Measurements from ENCODE around the gene PARD3. TPM values are rescaled to one million over a fixed set of nuclear protein-coding genes. Genes with fewer than 3 reads are reported as not detected.

Gene PARD3
- total RNA-seq, 1 donor from 2014 or later = 58.7 TPM

- peaks cover 72% of the 10 kb centered on the region for H3K4me1 Mint-ChIP-seq
- no peak overlapping the region for H3K9ac ChIP-seq
- peaks cover 72% of the 10 kb centered on the region for H3K79me2 ChIP-seq (ENCODE audit: low read depth)
These were observed 166.2 kb downstream of the PARD3 start for GRCh38 chr10:34648919-34649318.

DNA sequence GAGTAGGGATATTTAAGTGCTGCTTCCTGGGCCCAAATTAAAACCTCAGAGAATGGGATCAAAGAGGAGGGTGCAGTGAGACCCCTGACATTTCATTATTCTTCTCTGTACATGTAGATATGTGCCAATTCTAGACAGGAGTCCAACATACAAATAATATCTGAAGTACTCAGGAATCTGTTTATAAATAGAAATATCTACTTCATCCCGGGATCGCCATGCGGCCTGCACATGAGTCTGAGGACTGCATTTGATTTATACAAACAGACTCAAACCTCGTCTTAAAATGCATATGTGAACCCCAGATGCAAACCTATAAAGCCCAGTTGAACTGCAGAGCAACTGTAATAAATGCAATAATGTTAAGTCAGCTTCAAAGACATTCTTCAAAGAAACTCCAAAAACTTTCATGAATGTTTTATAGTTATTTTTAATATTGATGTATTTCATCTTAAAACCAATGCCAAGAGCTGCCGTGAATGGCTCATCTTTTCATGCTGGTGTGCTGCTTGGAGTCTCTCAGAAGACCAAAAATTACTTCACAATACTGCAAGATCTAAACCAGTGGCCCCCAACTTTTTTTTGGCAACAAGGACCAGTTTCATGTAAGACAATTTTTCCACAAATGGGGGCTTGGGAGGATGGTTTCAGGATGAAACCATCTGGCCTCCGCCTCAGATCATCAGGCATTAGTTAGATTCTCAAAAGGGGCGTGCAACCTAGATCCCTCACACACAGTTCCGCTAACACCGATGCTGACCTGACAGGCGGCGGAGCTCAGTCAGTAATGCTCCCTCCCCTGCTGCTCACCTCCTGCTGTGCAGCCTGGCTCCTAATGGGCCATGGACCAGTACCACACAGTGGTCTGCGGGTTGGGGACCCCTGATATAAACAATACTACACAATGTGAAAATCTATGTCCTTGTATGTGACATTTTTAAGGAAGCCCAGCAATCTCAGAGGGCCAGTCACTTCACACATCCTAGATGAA lies 166.9 kb downstream of the PARD3 start:
- H3K4me3 ChIP-seq = no peak overlapping the region
- H3K4me2 ChIP-seq = no peak overlapping the region
- Mint-ChIP-seq H3K27ac (no peak overlapping the region), H3K36me3 (no peaks in the 10 kb centered on the region), H3K4me3 (no peak overlapping the region), H3K27me3 (ENCODE audit: insufficient read depth, low read depth) (no peaks in the 10 kb centered on the region), H3K4me1 (peaks cover 72% of the 10 kb centered on the region), H3K9me3 (no peaks in the 10 kb centered on the region)
- no peak overlapping the region for H3K9ac ChIP-seq
- no peaks in the 10 kb centered on the region for H3K27me3 ChIP-seq
- no peak for DNase-seq (ENCODE audit: low spot score)
- no peak overlapping the region for H2AFZ ChIP-seq (replicated peaks)
- no peaks in the 10 kb centered on the region for H3K9me3 ChIP-seq (ENCODE audit: low read depth)
- peaks cover 31% of the 10 kb centered on the region for H3K4me1 ChIP-seq
- peaks cover 28% of the 10 kb centered on the region for H4K20me1 ChIP-seq (ENCODE audit: low read depth)
- peaks cover 70% of the 10 kb centered on the region for H3K79me2 ChIP-seq (ENCODE audit: low read depth)
- H3F3A ChIP-seq (ENCODE audit: low read depth) = no peaks in the 10 kb centered on the region
- H3K27ac ChIP-seq = no peak overlapping the region
- TF ChIP-seq EZH2phosphoT487 (IDR thresholded peaks at IDR 0.05) (no peak), EZH2 (IDR thresholded peaks at IDR 0.05) (no peak)
- TF ChIP-seq, protein P1, sequence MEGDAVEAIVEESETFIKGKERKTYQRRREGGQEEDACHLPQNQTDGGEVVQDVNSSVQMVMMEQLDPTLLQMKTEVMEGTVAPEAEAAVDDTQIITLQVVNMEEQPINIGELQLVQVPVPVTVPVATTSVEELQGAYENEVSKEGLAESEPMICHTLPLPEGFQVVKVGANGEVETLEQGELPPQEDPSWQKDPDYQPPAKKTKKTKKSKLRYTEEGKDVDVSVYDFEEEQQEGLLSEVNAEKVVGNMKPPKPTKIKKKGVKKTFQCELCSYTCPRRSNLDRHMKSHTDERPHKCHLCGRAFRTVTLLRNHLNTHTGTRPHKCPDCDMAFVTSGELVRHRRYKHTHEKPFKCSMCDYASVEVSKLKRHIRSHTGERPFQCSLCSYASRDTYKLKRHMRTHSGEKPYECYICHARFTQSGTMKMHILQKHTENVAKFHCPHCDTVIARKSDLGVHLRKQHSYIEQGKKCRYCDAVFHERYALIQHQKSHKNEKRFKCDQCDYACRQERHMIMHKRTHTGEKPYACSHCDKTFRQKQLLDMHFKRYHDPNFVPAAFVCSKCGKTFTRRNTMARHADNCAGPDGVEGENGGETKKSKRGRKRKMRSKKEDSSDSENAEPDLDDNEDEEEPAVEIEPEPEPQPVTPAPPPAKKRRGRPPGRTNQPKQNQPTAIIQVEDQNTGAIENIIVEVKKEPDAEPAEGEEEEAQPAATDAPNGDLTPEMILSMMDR (IDR thresholded peaks at IDR 0.05) = no peak
- no peaks in the 10 kb centered on the region for H3K36me3 ChIP-seq

More at GRCh38 chr10:34648919-34649318, 166.2 kb downstream of the PARD3 start:
- Histone ChIP-seq H3K4me1 (peaks cover 33% of the 10 kb centered on the region), H3K27ac (no peak overlapping the region), H3K36me3 (no peaks in the 10 kb centered on the region), H3K4me2 (no peak overlapping the region), H2AFZ (replicated peaks) (no peak overlapping the region), H4K20me1 (ENCODE audit: low read depth) (peaks cover 28% of the 10 kb centered on the region), H3F3A (ENCODE audit: low read depth) (no peaks in the 10 kb centered on the region), H3K27me3 (no peaks in the 10 kb centered on the region), H3K9me3 (ENCODE audit: low read depth) (no peaks in the 10 kb centered on the region), H3K4me3 (no peak overlapping the region)
- Mint-ChIP-seq H3K9me3 (no peaks in the 10 kb centered on the region), H3K4me3 (no peak overlapping the region), H3K27ac (no peak overlapping the region), H3K36me3 (no peaks in the 10 kb centered on the region), H3K27me3 (ENCODE audit: insufficient read depth, low read depth) (no peaks in the 10 kb centered on the region)
- no peak for TF ChIP-seq EZH2 (IDR thresholded peaks at IDR 0.05)
- no peak for TF ChIP-seq EZH2phosphoT487 (IDR thresholded peaks at IDR 0.05)
- TF ChIP-seq, protein P1 (IDR thresholded peaks at IDR 0.05) = no peak
- no peak for DNase-seq (ENCODE audit: low spot score)

DNA sequence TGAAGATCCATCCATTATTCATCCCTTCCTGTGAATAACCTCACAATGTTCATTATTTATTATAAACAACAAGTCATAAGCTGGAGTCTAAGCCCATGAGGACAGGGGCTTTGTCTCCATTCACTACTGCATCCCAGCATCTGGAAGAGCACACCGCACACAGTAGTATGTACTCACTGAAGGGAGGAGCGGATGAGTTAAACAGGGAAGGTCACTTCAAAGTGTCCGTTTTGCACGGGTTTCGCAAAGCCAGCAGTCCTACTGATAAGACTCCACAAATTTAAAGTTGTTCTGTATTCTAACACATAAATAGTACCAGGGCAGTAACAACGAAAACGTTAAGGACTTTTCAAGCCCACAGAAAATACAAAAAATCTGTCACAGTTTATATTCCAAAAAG lies 167.9 kb downstream of the PARD3 start:
- Histone ChIP-seq H4K20me1 (ENCODE audit: low read depth) (peaks cover 20% of the 10 kb centered on the region), H3K36me3 (no peaks in the 10 kb centered on the region), H3K4me2 (no peak overlapping the region), H3K4me1 (peaks cover 21% of the 10 kb centered on the region), H3K27me3 (no peaks in the 10 kb centered on the region), H3K27ac (no peak overlapping the region), H3F3A (ENCODE audit: low read depth) (no peaks in the 10 kb centered on the region), H3K9me3 (ENCODE audit: low read depth) (no peaks in the 10 kb centered on the region), H3K4me3 (no peak overlapping the region), H3K9ac (no peak overlapping the region), H3K79me2 (ENCODE audit: low read depth) (peaks cover 70% of the 10 kb centered on the region), H2AFZ (replicated peaks) (no peak overlapping the region)
- Mint-ChIP-seq H3K27me3 (ENCODE audit: insufficient read depth, low read depth) (no peaks in the 10 kb centered on the region), H3K9me3 (no peaks in the 10 kb centered on the region), H3K4me3 (no peak overlapping the region), H3K4me1 (peaks cover 72% of the 10 kb centered on the region), H3K27ac (no peak overlapping the region), H3K36me3 (no peaks in the 10 kb centered on the region)
- DNase-seq (ENCODE audit: low spot score) = no peak
- TF ChIP-seq, protein P1 (IDR thresholded peaks at IDR 0.05) = no peak
- no peak for TF ChIP-seq EZH2 (IDR thresholded peaks at IDR 0.05)
- TF ChIP-seq EZH2phosphoT487 (IDR thresholded peaks at IDR 0.05) = no peak

All from neural progenitor cell (in vitro differentiated cells).